ENCODE results near the gene TRAF1.

GRCh38 chr9:120914953-120915352 is 11.6 kb downstream of the TRAF1 start:
- no peak for TF ChIP-seq CTCF (IDR thresholded peaks at IDR 0.05)
- TF ChIP-seq POLR2A (IDR thresholded peaks at IDR 0.05) = no peak

All from esophagus squamous epithelium (tissue), 4 donors.